Fibroblast of skin of right quadriceps (primary cell): ENCODE data around the gene CALM1.
A peak's percentile ranks its signal among the peaks of the same experiment; 100 is the strongest.

Source experiments
- DNase-seq: peaks from one replicate; pipeline ENCODE4 v3.0.0-alpha.2; 2013

The CALM1 gene

DNA sequence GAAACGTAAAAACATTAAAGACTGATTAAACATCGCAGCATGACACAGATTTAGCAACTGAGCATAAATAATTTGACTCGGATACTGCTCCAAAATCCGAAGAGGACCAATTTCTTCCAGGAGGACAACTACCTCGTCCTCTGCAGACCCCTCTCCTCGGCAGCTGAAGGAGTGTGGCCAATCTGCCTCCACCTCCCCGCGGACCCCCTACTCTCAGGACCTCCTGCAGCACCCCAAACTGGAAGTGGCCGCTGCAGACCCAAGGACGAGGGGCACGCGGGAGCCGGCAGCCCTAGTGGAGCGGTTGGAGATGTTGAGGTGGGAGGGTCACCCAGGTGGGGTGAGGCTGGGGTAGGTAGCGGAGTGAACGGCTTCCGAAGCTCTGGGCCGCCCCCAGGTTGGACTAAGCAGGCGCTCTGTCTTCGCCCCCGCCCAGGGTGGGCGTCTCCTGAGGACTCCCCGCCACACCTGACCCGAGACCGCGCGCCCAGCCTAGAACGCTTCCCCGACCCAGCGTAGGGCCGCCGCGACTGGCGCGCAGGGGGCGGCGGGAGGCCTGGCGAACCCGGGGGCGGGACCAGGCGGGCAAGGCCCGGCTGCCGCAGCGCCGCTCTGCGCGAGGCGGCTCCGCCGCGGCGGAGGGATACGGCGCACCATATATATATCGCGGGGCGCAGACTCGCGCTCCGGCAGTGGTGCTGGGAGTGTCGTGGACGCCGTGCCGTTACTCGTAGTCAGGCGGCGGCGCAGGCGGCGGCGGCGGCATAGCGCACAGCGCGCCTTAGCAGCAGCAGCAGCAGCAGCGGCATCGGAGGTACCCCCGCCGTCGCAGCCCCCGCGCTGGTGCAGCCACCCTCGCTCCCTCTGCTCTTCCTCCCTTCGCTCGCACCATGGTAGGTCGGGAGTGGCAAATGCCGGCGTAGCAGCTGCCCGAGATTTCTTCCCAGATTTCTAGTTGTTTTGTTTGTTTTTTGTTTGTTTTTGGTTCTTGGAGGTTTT is at the start of gene CALM1:
Gene CALM1 (plus strand): TSS at position 689 of the 999 bp plus-strand sequence. CDS start 202 bp downstream, at position 891.
- peak; percentile 96 for DNase-seq

DNA sequence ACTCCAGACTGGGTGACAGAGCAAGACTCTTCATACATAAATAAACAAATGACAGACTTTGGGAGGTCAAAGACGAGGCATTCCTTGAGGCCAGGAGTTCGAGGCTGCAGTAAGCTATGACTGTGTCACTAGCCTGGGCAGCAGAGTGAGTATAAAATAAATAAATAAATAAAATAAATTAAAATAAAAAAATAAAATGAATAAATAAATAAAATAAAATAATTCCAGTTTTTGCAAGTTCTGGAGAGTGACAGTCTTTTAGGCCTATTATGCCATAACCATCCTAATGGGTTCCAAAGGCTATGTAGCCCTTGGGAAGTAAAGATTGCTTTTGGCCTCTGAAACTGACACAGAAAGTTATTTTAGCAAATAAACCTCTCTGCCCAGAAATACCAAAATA is 48.6 kb upstream of the CALM1 start:
- no peak for DNase-seq

- no peak for DNase-seq
These were observed 47.1 kb upstream of the CALM1 start for GRCh38 chr14:90349739-90350138.

DNA sequence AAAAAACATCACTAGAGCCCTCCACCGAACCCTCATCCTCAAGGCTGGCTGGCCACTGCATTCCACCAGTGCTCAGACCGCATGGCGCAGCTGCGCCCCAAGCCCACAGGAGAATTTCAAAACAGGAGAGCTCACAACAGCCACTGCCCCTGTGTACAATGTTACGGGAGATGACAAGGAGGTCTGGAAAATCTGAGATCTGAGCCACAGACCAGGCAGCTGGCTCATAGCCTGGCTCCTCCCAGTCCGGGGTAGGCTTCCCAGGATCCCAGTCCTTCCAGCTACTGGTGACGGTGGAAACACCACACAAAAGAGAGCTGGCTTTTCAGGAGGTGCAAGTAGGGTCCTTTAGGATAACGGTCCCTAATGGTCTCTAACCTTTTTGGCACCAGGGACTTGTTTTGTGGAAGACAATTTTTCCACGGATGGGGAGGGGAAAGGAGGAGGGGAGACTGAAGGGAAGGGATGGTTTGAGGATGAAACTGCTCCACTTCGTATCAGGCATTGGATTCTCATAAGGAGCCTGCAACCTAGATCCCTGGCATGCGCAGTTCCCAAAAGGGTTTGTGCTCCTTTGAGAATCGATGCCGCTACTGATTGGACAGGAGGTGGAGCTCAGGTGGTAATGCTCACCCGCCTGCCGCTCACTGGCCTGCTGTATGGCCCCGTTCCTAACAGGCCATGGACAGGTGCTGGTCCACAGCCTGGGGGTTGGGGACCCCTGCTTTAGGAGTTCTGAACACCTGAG is 42.1 kb upstream of the CALM1 start:
- DNase-seq = no peak

DNA sequence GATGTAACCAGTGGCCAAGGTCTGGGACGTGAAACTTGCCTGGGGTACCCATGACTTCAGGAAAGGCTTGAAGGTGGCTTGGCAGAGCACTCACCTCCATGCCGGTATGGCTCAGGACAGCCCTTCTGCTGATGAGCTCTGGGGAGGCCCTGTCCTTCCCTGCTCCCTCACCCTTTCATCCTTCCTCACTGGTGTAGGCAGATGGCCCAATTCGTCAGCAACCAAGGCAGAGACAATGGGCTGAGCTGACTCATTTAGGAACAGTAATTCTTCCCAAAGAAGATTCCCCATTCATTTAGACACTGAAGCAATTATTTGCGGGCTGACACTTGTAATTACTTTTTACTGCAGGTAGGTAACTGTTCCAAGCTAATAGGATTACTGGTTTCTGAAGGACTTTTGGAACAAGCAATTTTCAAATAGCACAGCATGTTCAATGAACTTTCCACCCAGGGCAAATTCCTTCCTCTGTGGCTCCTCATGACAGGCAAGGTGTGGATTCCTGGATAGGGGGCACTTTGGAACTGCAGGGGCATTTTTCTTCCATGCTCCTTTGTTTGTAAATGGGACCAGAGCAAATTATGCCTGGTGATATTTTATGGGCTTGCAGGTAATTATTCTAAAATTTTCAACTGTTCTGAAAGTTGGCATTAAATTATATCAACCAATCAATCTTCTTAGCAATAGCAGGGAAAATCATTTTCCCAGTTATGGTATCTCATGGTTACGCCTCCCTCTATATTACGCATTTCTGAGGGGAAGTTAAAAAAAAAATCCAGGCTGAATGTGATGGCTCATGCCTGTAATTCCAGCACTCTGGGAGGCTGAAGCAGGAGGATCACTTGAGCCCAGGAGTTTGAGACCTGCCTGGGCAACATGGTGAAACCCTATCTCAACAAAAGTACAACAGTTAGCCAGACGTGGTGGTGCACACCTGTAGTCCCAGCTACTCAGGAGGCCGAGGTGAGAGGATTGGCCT is 41.0 kb upstream of the CALM1 start:
- DNase-seq = no peak

DNA sequence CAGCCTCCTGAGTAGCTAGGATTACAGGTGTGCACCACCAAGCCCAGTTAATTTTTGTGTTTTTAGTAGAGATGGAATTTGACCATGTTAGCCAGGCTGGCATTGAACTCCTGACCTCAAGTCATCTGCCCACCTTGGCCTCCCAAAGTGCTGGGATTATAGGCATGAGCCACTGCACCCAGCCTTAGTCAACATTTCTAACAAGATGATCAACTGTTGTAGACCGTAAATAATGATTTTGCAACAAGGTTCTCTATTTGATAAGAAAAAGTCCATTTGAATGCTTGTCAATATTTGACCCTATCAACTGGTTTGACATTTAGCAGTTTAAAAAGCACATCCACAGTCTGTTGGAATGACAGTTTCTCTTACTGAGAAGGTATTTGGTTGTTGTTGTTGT is 39.9 kb upstream of the CALM1 start:
- no peak for DNase-seq

- no peak for DNase-seq
These were observed 38.5 kb upstream of the CALM1 start for GRCh38 chr14:90358359-90358758.

GRCh38 chr14:90361865-90362557 is 34.8 kb upstream of the CALM1 start:
- DNase-seq = no peak

- DNase-seq = no peak
These were observed 34.3 kb upstream of the CALM1 start for GRCh38 chr14:90362558-90362896.

DNA sequence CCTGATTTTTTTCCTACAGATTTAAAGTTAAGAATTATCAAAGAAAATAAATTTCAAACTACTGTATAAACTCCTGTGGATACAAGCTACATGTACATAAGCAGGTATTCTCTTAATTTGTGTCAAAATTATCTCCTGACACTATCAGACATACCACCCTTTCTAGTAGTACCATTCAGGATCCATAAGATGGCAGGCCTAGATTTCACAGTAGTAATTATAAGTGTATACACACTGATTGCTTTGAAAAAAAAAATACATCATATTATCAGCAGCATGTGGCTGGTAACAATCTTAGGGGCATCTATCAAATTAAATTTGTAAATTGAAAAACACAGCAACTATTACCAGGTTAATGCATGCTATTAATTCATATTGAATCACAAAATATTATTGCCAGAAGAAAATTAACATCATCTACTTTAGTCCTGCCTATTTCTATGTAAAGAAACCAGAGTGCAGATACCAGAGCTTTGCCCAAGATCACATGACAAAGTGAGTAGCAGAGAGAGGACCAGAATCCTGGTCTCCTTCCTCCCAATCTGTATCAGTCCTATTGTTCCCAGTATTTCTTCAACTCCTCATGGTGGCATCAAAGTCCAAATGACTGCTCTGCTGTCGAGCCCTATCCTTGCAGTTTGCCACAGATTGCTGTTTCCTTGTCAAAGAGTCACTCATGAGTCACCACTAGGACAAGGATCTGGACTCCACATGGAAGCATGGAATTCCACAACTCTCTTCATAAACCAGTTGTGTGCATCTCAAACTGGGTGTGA is 27.7 kb upstream of the CALM1 start:
- DNase-seq = peak; percentile 43

GRCh38 chr14:90373887-90374286 is 22.9 kb upstream of the CALM1 start:
- no peak for DNase-seq

GRCh38 chr14:90374813-90375212 is 22.0 kb upstream of the CALM1 start:
- no peak for DNase-seq

DNA sequence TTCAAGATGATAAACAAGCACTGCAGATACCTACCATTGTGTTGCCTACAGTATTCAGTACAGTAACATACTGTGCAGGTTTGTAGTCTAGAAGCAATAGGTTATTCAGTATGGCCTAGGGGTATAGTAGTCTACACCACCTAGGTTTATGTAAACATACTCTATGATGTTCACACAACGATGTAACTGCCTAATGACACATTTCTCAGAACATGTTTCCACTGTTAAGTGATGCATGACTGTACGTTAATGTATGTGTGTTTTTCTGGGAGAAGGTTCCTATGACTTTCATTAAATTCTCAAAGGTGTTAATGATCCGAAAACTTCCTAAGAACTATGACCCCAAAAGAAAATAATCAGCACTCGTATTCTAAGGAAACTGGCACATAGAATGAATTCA is 20.9 kb upstream of the CALM1 start:
- no peak for DNase-seq

DNA sequence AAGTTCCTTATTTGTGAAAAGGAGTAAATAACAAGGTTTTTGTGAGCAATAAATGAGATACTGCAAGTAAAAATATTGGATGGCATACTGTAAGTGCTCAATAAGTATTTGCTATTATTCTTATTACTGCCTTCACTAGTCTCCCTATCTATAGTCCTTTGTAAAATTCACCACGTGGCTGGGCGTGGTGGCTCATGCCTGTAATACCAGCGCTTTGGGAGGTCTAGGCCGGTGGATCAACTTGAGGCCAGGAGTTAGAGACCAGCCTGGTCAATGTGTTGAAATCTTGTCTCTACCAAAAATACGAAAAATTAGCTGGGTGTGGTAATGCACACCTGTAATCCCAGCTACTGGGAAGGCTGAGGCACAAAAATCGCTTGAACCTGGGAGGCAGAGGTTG is 18.6 kb upstream of the CALM1 start:
- no peak for DNase-seq

DNA sequence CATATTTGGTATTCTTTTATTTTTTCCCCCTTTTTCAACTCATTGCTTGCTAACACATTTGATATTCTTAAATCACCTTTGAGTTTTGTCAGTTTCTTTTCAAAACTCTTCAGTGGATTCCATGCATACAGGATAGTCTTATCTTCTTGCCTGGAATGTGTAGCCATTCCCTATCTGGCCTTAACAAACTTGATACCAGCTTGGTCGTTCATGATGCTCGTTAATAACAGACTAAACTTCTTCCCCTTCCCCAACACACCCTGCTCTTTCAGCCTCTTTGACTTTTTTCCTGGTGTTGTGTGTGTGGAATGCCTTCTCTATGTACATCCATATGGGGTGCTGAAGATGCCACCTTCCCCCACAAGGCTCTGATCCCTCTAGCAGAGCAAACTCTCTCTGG is 17.7 kb upstream of the CALM1 start:
- no peak for DNase-seq

GRCh38 chr14:90381011-90381786 is 15.6 kb upstream of the CALM1 start:
- DNase-seq = peak; percentile 82

- no peak for DNase-seq
These were observed 14.8 kb upstream of the CALM1 start for GRCh38 chr14:90381999-90382451.

DNA sequence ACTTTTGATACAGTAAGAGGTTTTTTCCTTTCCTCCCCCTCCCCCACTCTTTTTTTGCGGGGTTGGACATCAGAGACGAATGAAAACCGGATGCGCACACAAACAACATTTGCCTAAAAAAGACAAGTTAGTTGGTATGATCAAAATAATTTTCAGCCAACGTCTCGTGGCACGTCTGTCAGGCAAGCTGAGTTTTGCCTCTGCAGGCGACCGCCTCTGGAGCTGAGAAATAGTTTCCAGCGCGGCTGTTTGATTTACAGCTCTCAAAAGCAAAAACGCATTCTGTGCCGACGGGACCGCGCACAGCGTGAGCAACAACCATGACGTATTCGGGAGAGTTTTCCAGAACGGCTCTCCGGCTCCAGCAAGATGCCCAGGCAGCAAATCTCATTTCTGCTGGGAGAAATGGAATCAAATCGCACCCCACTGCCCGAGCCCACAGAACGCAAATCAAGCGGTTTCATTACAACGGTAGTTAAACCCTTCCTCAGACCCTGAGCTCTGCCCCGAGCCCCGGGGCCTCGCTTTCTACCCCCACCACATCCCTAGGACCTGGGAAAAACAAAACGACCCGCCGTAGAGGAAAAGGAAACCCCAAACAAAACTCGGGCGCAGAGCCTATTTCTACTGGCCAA is 14.2 kb upstream of the CALM1 start:
- peak; percentile 83 for DNase-seq

DNA sequence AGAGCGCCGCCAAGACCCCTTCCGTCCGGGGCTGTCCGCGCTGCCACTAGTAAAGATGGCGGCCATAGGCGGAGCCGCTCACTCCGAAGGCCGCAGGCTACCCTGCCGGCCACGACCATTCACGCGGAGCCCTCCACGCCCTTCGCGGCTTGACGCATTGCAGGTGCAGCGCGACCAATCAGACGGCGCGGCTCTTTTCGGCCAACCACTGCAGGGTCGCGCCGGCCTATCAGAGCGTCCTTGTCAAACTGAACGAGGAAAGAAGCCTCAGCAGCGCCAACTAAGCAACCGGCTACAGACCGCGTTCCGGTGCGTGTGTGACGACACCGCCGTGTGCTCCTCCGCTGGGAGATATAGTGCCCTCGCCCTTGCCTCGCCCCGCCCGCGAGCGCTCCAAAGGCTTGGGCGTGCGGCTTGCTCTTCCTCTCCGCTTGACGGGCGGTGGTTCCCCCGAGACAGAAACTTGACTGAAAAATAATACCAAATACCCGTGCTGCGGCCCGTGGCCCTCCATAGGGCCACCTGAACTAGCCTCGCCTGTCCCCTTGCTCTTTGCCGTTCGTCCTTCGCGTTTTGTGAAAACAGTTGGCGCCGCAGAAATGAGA is 13.6 kb upstream of the CALM1 start:
- peak; percentile 100 for DNase-seq
